Measurements from ENCODE around the gene SIRT4.

- TF ChIP-seq CTCF (conservative IDR thresholded peaks at IDR 0.05) (no peak), EZH2 (IDR thresholded peaks at IDR 0.05; ENCODE audit: low read depth) (no peak)
Observed at GRCh38 chr12:120321382-120322202, 19.5 kb downstream of the SIRT4 start.

Measured in PC-9 (cell line).